C4-2B (cell line): ENCODE data around the gene HEATR9.

ENCODE experiments used
- H3K27ac ChIP-seq: fragments of 450-650 bp; 2 replicates; pipeline ENCODE4 v1.5.1; 2017
- ZFX ChIP-seq: fragments of 450-650 bp; IDR thresholded peaks from 2 replicates; pipeline ENCODE4 v1.6.1; 2017
- TF ChIP-seq, protein P1 (sequence below): fragments of 450-650 bp; conservative IDR thresholded peaks from 2 replicates; pipeline ENCODE4 v1.5.1; 2017; ENCODE audit warnings: mild to moderate bottlenecking

HEATR9 gene

DNA sequence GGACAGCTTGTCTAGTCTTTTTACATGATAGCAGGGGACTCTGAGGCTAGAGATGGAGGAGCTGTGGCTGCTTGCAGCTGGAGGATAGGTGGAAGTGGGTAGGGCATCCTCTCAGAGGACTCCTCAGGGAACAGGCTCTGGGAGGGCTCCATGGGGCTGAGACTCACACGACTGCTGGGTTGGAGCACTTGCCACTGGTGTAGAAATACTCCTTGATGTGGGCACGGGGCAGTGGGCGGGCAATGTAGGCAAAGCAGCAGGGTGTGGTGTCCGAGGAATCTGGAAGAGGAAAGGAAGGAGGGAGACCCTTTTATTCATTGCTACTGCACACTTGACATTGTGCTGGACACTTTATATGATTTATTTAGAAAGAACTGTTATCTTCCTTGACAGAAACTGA is 9.7 kb upstream of the HEATR9 start:
- H3K27ac ChIP-seq, result no peak overlapping the region
- TF ChIP-seq, protein P1, sequence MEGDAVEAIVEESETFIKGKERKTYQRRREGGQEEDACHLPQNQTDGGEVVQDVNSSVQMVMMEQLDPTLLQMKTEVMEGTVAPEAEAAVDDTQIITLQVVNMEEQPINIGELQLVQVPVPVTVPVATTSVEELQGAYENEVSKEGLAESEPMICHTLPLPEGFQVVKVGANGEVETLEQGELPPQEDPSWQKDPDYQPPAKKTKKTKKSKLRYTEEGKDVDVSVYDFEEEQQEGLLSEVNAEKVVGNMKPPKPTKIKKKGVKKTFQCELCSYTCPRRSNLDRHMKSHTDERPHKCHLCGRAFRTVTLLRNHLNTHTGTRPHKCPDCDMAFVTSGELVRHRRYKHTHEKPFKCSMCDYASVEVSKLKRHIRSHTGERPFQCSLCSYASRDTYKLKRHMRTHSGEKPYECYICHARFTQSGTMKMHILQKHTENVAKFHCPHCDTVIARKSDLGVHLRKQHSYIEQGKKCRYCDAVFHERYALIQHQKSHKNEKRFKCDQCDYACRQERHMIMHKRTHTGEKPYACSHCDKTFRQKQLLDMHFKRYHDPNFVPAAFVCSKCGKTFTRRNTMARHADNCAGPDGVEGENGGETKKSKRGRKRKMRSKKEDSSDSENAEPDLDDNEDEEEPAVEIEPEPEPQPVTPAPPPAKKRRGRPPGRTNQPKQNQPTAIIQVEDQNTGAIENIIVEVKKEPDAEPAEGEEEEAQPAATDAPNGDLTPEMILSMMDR, result no peak
- no peak for TF ChIP-seq ZFX

DNA sequence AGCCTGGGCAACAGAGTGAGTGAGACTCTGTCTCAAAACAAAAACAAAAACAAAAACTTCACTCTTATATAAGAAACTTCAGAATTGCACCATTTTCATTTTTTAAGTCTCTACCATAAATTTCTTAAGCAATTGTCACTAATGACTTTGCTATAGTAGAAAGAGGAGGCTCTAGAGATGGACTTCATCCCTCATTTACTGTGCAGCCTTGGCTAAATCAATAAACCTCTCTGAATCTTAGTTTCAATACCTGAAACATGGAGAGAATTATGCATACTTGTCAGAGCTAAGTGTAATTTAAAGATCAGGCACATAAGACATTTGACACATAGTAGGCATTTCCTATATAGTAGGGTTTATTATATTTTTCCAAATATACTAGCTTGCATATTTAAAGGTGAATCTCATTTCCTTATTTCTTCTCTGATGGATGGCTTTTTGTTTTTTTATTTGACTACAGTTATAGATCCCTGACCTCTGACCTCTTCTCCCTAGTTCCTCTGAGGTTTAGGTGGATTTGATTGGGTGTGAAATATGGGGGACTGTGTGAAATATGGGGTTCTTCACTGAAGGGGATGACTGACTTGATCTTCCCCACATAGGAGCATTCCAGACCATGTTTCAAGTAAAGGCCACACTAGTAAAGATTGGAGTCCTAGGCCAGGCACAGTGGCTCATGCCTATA is 8.8 kb upstream of the HEATR9 start:
- TF ChIP-seq ZFX, result no peak
- TF ChIP-seq, protein P1, result no peak
- no peak overlapping the region for H3K27ac ChIP-seq

DNA sequence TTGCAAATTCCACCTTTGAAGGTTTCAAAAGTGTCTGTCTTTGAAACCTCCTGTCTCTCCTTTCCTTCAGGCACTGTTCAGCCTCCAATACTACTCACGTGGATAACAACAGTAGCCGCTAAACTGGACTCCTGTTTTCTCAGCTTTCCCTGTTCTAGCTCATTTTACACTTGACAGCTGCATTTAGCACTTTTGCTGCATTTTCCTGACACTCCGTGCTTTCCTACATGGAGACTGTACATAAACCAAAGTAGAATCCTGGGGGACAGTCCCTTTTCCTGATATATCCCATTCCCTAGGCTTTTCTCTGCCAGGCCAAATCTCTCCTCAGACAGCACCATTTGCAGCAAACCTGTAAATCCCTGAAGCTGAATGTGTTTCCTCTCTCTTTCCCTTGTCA is 7.8 kb upstream of the HEATR9 start:
- no peak overlapping the region for H3K27ac ChIP-seq
- TF ChIP-seq, protein P1, result no peak
- no peak for TF ChIP-seq ZFX

DNA sequence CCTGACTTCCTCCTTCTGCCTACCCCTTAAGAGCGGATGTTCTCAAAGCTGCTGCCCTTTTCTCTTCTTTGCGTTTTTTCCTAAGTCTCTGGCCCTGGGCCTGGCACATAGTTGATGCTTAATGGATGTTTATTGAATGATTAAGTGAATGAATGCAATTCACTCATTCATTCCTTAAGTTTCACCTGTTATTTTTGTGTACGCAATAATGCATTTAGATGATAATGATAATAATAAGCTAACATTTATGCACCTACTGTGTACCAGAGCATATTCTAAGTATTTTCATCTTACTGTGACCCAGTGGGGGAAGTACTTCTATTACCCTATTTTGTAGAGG is 7.1 kb upstream of the HEATR9 start:
- H3K27ac ChIP-seq, result no peak overlapping the region
- TF ChIP-seq, protein P1, result no peak
- TF ChIP-seq ZFX, result no peak

DNA sequence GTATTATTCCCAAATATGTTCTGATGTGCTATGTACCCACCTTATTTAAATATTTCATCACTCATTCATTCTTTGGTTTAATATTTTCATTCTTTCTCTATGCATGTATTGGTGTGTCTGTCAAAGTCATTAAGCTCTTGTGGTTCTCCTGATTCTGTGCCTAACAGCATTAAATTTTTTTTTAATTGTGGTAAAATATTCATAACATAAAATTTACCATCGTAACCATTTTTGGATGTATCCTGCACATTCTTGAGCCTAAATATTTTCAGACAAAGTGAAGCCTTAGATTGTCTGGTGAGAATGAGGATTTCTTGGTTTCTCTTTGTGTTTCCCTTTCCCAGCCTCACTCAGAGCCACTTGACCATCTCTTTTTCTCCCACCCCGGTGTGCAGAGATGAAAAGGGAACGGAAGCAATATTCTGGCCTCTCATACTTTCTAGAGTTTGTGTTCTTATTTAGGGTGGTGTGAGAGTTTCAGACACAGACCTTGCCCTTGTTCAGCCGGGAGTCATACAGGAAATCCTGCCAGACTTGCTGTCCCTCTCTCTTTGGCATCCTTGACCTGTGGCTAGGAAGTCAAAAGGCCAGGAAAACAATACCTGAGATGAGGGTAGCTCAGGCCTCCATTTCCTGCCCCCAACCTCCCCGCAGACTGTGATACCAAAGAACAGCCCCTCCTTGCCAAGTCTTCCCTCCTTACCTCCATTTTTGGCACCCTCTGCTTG is 6.5 kb upstream of the HEATR9 start:
- H3K27ac ChIP-seq, result no peak overlapping the region
- TF ChIP-seq ZFX, result no peak
- TF ChIP-seq, protein P1, result no peak

DNA sequence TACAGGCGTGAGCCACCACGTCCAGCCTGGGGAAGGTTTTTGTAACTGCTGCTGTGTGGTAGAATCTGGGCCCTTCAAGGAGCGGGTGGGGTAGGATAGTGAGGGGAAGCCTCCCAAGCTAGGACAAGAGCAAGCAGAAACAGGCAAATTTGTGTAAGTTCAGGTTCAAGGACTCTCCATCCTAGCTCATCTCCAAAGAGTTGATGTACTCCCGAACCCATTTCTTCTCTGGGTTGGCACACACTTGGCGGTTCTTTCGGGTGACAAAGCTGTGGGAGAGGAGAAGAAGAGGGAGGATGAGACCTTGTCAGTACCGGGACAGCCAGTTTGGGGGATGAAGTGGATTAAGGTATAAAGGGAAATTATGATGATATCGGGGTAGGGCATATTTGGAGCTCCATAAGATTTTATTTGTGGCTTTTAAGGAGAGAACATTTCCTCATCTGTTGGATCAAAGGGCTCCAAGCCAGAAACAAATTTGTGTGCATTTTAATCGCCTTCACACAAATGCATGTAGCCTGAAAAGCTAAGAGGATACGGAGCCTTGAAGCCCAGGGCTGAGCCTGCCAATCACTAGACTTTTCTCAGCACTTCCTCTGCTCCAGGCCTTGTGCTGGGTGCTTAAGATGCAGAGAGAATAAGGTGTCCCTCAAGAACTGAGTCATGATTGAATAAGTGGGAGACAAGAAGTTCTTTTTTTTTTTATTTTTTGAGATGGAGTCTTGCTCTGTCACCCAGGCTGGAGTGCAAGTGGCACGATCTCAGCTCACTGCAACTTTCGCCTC is 3.7 kb upstream of the HEATR9 start:
- no peak overlapping the region for H3K27ac ChIP-seq
- TF ChIP-seq, protein P1, result no peak
- no peak for TF ChIP-seq ZFX
